OCI-LY7 (cell line): ENCODE measurements around the gene CARD14. TPM values are rescaled to one million over a fixed set of nuclear protein-coding genes. Genes with fewer than 3 reads are reported as not detected.

Experiments
- BruUV-seq: library from RNA; stranded (reverse); fragments of 400-500 nt; replicated peaks from 2 replicates; lab custom pipeline; 2021; lab: Mats Ljungman, UMichigan
- CTCF ChIA-PET: fragments of 300-600 bp; sonication (Branson Sonifier 250); formaldehyde crosslinking; loops from one replicate; lab custom pipeline; 2022; ENCODE audit warnings: antibody characterized with exemption; ENCODE audit not compliant: unreplicated experiment; lab: Charles Lee
- POLR2A ChIA-PET: fragments of 300-600 bp; sonication (Branson Sonifier 250); formaldehyde crosslinking; loops from one replicate; lab custom pipeline; 2022; ENCODE audit warnings: antibody characterized with exemption; lab: Charles Lee
- DNase-seq: peaks from one replicate; pipeline ENCODE4 v3.0.0-alpha.2; 2015; ENCODE audit warnings: low spot score
- H2AFZ ChIP-seq: fragments of 200-600 bp; sonication (generic), shearing (Covaris generic); 2 replicates; pipeline ENCODE4 v1.6.1; 2014; ENCODE audit warnings: mild to moderate bottlenecking, antibody characterized with exemption, low read length, moderate library complexity
- H3K27ac ChIP-seq: fragments of 200-600 bp; sonication (generic); 2 replicates; pipeline ENCODE4 v1.5.1; 2014; ENCODE audit warnings: mixed run types, low read depth, mild to moderate bottlenecking, moderate library complexity, low read length, inconsistent platforms; ENCODE audit not compliant: poor library complexity, severe bottlenecking
- H3K36me3 ChIP-seq: fragments of 200-600 bp; sonication (generic); 2 replicates; pipeline ENCODE4 v1.6.1; 2014; ENCODE audit warnings: mild to moderate bottlenecking, antibody characterized with exemption, low read length, moderate library complexity, mixed read lengths; ENCODE audit not compliant: insufficient read depth
- H3K4me1 ChIP-seq: fragments of 200-600 bp; sonication (generic); 2 replicates; pipeline ENCODE4 v1.5.1; 2014; ENCODE audit warnings: mild to moderate bottlenecking, low read length; ENCODE audit not compliant: insufficient read depth, poor library complexity, severe bottlenecking
- H3K4me2 ChIP-seq: fragments of 200-600 bp; sonication (generic); 2 replicates; pipeline ENCODE4 v1.6.1; 2014; ENCODE audit warnings: mild to moderate bottlenecking, low read length
- H3K4me3 ChIP-seq: fragments of 200-600 bp; sonication (generic); 2 replicates; pipeline ENCODE4 v1.5.1; 2014; ENCODE audit warnings: mild to moderate bottlenecking, low read depth, low read length; ENCODE audit not compliant: poor library complexity, severe bottlenecking
- H3K79me2 ChIP-seq: fragments of 200-600 bp; sonication (generic); 2 replicates; pipeline ENCODE4 v1.6.1; 2016; ENCODE audit warnings: low read depth, mild to moderate bottlenecking, low read length, moderate library complexity, mixed read lengths; ENCODE audit not compliant: insufficient read depth
- H3K9me2 ChIP-seq: fragments of 200-600 bp; sonication (generic); 2 replicates; pipeline ENCODE4 v1.6.1; 2016; ENCODE audit warnings: mild to moderate bottlenecking, low read length, mixed read lengths; ENCODE audit not compliant: insufficient read depth
- H3K9me3 ChIP-seq: fragments of 200-600 bp; sonication (generic); 2 replicates; pipeline ENCODE4 v1.6.1; 2014; ENCODE audit warnings: mild to moderate bottlenecking, mixed run types, low read length, mixed read lengths
- H4K20me1 ChIP-seq: fragments of 200-600 bp; sonication (generic); 2 replicates; pipeline ENCODE4 v1.6.1; 2014; ENCODE audit warnings: mild to moderate bottlenecking, antibody characterized with exemption, low read length, moderate library complexity, mixed read lengths; ENCODE audit not compliant: insufficient read depth
- CTCF ChIP-seq: fragments of 200-600 bp; sonication (generic); conservative IDR thresholded peaks from 2 replicates; pipeline ENCODE4 v1.5.1; 2014; ENCODE audit warnings: mild to moderate bottlenecking, antibody characterized with exemption, low read length, moderate library complexity, mixed read lengths
- EZH2phosphoT487 ChIP-seq: fragments of 200-600 bp; sonication (generic); IDR thresholded peaks from 2 replicates; pipeline ENCODE4 v1.6.1; 2018; ENCODE audit warnings: low read depth, borderline replicate concordance, mild to moderate bottlenecking, mixed run types, antibody characterized with exemption, low read length, moderate library complexity, mixed read lengths
- intact Hi-C: fragments of 100-400 bp; cut with micrococcal nuclease; formaldehyde crosslinking; loops from one replicate; pipeline ENCODE4 v1.10.0; 2022; ENCODE audit not compliant: unreplicated experiment
- total RNA-seq, 2 experiments: library from RNA; depleted of rRNA in 1 of 2; stranded (reverse); fragments of >200 nt in 1 of 2; shearing (Covaris generic) in 1 of 2; gene quantifications; 2 replicates each; pipeline ENCODE4 v1.2.3, GENCODE V29; 2014 to 2022

CARD14 gene
- total RNA-seq, 2 experiments from 2014 or later = not detected

GRCh38 chr17:80138856-80139426 is 30.9 kb upstream of the CARD14 start:
- Histone ChIP-seq H3K4me3 (no peak overlapping the region), H4K20me1 (peaks cover 13% of the 10 kb centered on the region), H3K79me2 (peaks cover 25% of the 10 kb centered on the region), H3K4me2 (no peak overlapping the region), H3K9me2 (no peaks in the 10 kb centered on the region), H2AFZ (no peak overlapping the region), H3K36me3 (peaks cover 100% of the 10 kb centered on the region), H3K27ac (no peak overlapping the region), H3K4me1 (peaks cover 1% of the 10 kb centered on the region), H3K9me3 (no peaks in the 10 kb centered on the region)
- no peak for DNase-seq
- CTCF ChIA-PET = no interaction called here
- POLR2A ChIA-PET = no interaction called here
- TF ChIP-seq EZH2phosphoT487 = no peak
- no peak for TF ChIP-seq CTCF
- BruUV-seq = no TSS peak
- intact Hi-C loops = no loop called here

- H3K4me1 ChIP-seq = peaks cover 18% of the 10 kb centered on the region
- H3K36me3 ChIP-seq = peaks cover 100% of the 10 kb centered on the region
- H3K9me2 ChIP-seq = no peaks in the 10 kb centered on the region
- no peak overlapping the region for H3K4me2 ChIP-seq
- peaks cover 51% of the 10 kb centered on the region for H3K79me2 ChIP-seq
- no TSS peak for BruUV-seq
- intact Hi-C loops = no loop called here
- no peak overlapping the region for H3K4me3 ChIP-seq
- peaks cover 35% of the 10 kb centered on the region for H4K20me1 ChIP-seq
- CTCF ChIA-PET = no interaction called here
- TF ChIP-seq CTCF (no peak), EZH2phosphoT487 (no peak)
- POLR2A ChIA-PET = interaction anchor here (0.7 to 2.3 kb wide), 2 partner anchors 8 to 9 kb away, joined by 3 to 5 read pairs; no protein-coding TSS in a partner anchor
- no peak for DNase-seq
- H3K9me3 ChIP-seq = no peaks in the 10 kb centered on the region
- H2AFZ ChIP-seq = no peak overlapping the region
- H3K27ac ChIP-seq = no peak overlapping the region
These were observed 28.2 kb upstream of the CARD14 start for GRCh38 chr17:80141463-80142165.

GRCh38 chr17:80142929-80143328 is 26.9 kb upstream of the CARD14 start:
- no peak for TF ChIP-seq EZH2phosphoT487
- TF ChIP-seq CTCF = no peak
- H3K36me3 ChIP-seq = peaks cover 88% of the 10 kb centered on the region
- ChIA-PET CTCF (no interaction called here), POLR2A (interaction anchor here (0.6 to 2.3 kb wide), 3 partner anchors 8 to 273 kb away, joined by 3 to 5 read pairs (median 5); no protein-coding TSS in a partner anchor)
- no peak overlapping the region for H3K4me3 ChIP-seq
- H3K4me1 ChIP-seq = peaks cover 18% of the 10 kb centered on the region
- H3K9me3 ChIP-seq = no peaks in the 10 kb centered on the region
- no peak overlapping the region for H3K27ac ChIP-seq
- H2AFZ ChIP-seq = no peak overlapping the region
- no peak overlapping the region for H3K4me2 ChIP-seq
- DNase-seq = no peak
- no TSS peak for BruUV-seq
- peaks cover 59% of the 10 kb centered on the region for H3K79me2 ChIP-seq
- intact Hi-C loops = no loop called here
- no peaks in the 10 kb centered on the region for H3K9me2 ChIP-seq
- H4K20me1 ChIP-seq = peaks cover 35% of the 10 kb centered on the region
